K562 (cell line): ENCODE results near the gene ABHD1. TPM values are rescaled to one million over a fixed set of nuclear protein-coding genes. Genes with fewer than 3 reads are reported as not detected.

ENCODE experiments used
- HBP1 ChIP-seq: fragments of 450-650 bp; formaldehyde crosslinking; IDR thresholded peaks from 2 replicates; pipeline ENCODE4 v1.4.0; 2022; ENCODE audit warnings: missing genetic modification characterization
- HDGF ChIP-seq: fragments of 450-650 bp; IDR thresholded peaks from 2 replicates; pipeline ENCODE4 v1.6.1; 2016
- IRF9 ChIP-seq: fragments of 450-650 bp; IDR thresholded peaks from 2 replicates; pipeline ENCODE4 v1.6.1; 2016; ENCODE audit warnings: missing biosample characterization, missing genetic modification characterization
- KHSRP ChIP-seq: fragments of 450-650 bp; IDR thresholded peaks from 2 replicates; pipeline ENCODE4 v1.6.1; 2017
- MEF2D ChIP-seq: conservative IDR thresholded peaks from 2 replicates; pipeline ENCODE4 v1.6.1; 2016; ENCODE audit warnings: low read depth, missing genetic modification characterization, missing compliant biosample characterization
- PCBP2 ChIP-seq: fragments of 200-400 bp; formaldehyde crosslinking; IDR thresholded peaks from 2 replicates; pipeline ENCODE4 v1.6.1; 2018; ENCODE audit warnings: low read length, low read depth, mild to moderate bottlenecking, moderate library complexity; ENCODE audit not compliant: poor library complexity, severe bottlenecking
- PHTF2 ChIP-seq: fragments of 250-450 bp; sonication (Bioruptor Pico); IDR thresholded peaks from 2 replicates; pipeline ENCODE4 v1.5.0; 2021; ENCODE audit warnings: mild to moderate bottlenecking
- PREB ChIP-seq: sonication (generic); formaldehyde crosslinking; IDR thresholded peaks from 2 replicates; pipeline ENCODE4 v1.8.1; 2023; ENCODE audit warnings: mild to moderate bottlenecking, missing genetic modification reagents
- RHOXF2B ChIP-seq: fragments of 250-450 bp; sonication (Bioruptor Pico); conservative IDR thresholded peaks from 2 replicates; pipeline ENCODE4 v1.5.1; 2021
- SIN3B ChIP-seq: fragments of 450-650 bp; IDR thresholded peaks from 2 replicates; pipeline ENCODE4 v1.6.1; 2017; ENCODE audit warnings: low read depth, mild to moderate bottlenecking, moderate library complexity
- TGIF2 ChIP-seq: sonication (generic); formaldehyde crosslinking; IDR thresholded peaks from 2 replicates; pipeline ENCODE4 v1.8.1; 2022; ENCODE audit warnings: mild to moderate bottlenecking, missing genetic modification reagents, moderate library complexity
- ZKSCAN8 ChIP-seq: fragments of 200-800 bp; sonication (Bioruptor generic); IDR thresholded peaks from 2 replicates; pipeline ENCODE4 v1.6.1; 2016; ENCODE audit warnings: missing genetic modification characterization, missing compliant biosample characterization
- ZNF134 ChIP-seq: fragments of 250-450 bp; sonication (Bioruptor Pico); conservative IDR thresholded peaks from 2 replicates; pipeline ENCODE4 v1.4.0; 2020
- ZNF212 ChIP-seq: fragments of 450-650 bp; formaldehyde crosslinking; IDR thresholded peaks from 2 replicates; pipeline ENCODE4 v1.4.0; 2020; ENCODE audit warnings: mild to moderate bottlenecking
- ZNF263 ChIP-seq: sonication (generic); formaldehyde crosslinking; IDR thresholded peaks from 2 replicates; pipeline ENCODE4 v1.8.0; 2022; ENCODE audit warnings: mild to moderate bottlenecking, missing genetic modification reagents, borderline replicate concordance
- ZNF57 ChIP-seq: fragments of 450-650 bp; formaldehyde crosslinking; IDR thresholded peaks from 2 replicates; pipeline ENCODE4 v1.4.0; 2020; ENCODE audit warnings: mild to moderate bottlenecking, moderate library complexity
- polyA plus RNA-seq, 8 experiments: library from polyadenylated mRNA; depleted of rRNA in 4 of 8; stranded (reverse) in 5 of 8; unstranded in 3 of 8; fragments of >200 nt; fragmentation: Nextera tagmentation in 2 of 8; fragmentation: Illumina TruSeq in 1 of 8; extraction: Ambion mirVana in 2 of 8; extraction: Trizol in 1 of 8; gene quantifications; 2 replicates each; pipeline versions ENCODE4 v1.2.1 to v1.2.3, GENCODE V29; 2011 to 2014; ENCODE audit warnings: inconsistent platforms in 1 of 8, missing spikeins in 1 of 8
- total RNA-seq, 7 experiments: library from RNA; depleted of rRNA in 6 of 7; stranded (reverse); fragments of >200 nt in 6 of 7; fragmentation: Illumina TruSeq in 2 of 7; extraction: Trizol in 2 of 7; gene quantifications; 2 replicates each; pipeline versions ENCODE4 v1.2.1 to v1.2.3, GENCODE V29; 2011 to 2021; ENCODE audit warnings: low replicate concordance in 1 of 7
- TF ChIP-seq, protein P1 (sequence below): fragments of 450-650 bp; IDR thresholded peaks from 2 replicates; pipeline ENCODE4 v1.6.1; 2016; ENCODE audit warnings: low read depth, mild to moderate bottlenecking, moderate library complexity
- TF ChIP-seq, protein P2 (sequence below): fragments of 250-450 bp; sonication (Bioruptor Pico); IDR thresholded peaks from 2 replicates; pipeline ENCODE4 v1.5.1; 2021; ENCODE audit warnings: mild to moderate bottlenecking
- TF ChIP-seq, protein P3 (sequence below): fragments of 250-450 bp; sonication (Bioruptor Pico); IDR thresholded peaks from 2 replicates; pipeline ENCODE4 v1.5.0; 2021; ENCODE audit warnings: mild to moderate bottlenecking, moderate library complexity

ABHD1 gene
- total and polyA plus RNA-seq, 9 of the 15 experiments (the other 6 are each of a cell fraction or from before 2014, with no cell fraction given), result 0.10 to 0.16 (median 0.11) TPM; not detected in 5

GRCh38 chr2:27092696-27093429 lies 30.8 kb upstream of the ABHD1 start (continued):
- TF ChIP-seq HDGF (no peak), ZKSCAN8 (CRISPR knock-in tag) (no peak; the same call in 1 of the 2 replicates), HBP1 (peak; percentile 65; the same call in 1 of the 2 replicates), KHSRP (no peak), IRF9 (no peak), PHTF2 (CRISPR knock-in tag) (no peak), PCBP2 (no peak), SIN3B (no peak), ZNF134 (no peak), TGIF2 (CRISPR knock-in tag) (no peak), RHOXF2B (no peak), PREB (no peak), ZNF263 (CRISPR knock-in tag) (no peak), ZNF57 (CRISPR knock-in tag) (no peak), ZNF212 (CRISPR knock-in tag) (no peak), MEF2D (tag) (peak; percentile 57; the same call in 1 of the 2 replicates)
- TF ChIP-seq, protein P1, sequence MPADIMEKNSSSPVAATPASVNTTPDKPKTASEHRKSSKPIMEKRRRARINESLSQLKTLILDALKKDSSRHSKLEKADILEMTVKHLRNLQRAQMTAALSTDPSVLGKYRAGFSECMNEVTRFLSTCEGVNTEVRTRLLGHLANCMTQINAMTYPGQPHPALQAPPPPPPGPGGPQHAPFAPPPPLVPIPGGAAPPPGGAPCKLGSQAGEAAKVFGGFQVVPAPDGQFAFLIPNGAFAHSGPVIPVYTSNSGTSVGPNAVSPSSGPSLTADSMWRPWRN, result peak; percentile 83
- TF ChIP-seq, protein P2, sequence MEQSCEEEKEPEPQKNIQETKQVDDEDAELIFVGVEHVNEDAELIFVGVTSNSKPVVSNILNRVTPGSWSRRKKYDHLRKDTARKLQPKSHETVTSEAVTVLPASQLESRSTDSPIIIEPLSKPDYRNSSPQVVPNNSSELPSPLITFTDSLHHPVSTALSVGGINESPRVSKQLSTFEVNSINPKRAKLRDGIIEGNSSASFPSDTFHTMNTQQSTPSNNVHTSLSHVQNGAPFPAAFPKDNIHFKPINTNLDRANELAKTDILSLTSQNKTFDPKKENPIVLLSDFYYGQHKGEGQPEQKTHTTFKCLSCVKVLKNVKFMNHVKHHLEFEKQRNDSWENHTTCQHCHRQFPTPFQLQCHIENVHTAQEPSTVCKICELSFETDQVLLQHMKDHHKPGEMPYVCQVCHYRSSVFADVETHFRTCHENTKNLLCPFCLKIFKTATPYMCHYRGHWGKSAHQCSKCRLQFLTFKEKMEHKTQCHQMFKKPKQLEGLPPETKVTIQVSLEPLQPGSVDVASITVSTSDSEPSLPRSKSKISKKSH (CRISPR knock-in tag), result no peak
- TF ChIP-seq, protein P3, sequence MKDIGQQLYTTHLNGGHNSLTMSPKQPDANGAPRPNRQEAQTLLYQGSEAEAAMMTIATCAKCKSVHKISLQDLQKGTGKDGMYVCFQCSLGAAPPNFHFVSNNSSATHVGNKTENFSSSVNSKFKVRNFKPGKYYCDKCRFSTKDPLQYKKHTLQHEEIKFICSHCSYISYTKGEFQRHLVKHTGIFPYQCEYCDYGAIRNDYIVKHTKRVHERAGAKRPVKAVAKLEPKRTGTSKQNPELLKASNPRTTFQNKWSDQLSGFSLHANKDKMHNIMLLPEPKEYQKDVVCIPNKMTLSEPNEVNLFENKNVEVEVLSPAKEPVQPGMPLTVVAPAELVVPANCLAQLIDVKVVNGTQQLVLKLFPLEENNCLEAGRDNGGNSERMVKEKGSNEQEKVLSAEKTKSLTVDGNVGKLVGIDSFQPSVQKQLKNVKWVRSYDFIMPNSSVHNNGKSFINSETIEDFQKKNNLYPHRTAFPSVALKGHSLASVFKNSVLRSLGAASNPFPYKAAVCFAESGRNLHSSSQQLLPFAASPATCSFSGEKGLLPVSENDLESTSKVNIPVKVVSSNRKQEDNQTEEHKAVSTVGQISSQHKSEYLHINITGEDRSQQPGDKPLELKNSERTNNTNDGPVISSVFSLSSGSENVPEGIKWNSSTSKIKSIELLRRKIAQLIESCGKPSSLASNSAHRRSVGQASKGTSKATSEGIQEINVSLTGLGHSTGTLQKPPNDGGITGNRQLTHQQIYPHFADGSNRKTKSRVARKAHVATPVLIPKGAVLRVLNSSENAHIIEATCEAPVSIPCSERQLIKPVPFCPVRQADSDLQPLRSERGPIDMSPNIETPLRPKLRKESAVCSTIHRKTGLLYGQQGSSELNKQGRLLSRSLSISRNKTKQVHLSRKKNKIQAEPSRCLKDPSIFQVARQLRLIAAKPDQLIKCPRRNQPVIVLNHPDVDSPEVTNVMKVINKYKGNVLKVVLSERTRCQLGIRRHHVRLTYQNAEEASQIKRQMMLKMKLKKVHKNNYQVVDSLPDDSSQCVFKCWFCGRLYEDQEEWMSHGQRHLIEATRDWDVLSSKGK (CRISPR knock-in tag), result no peak
